RWPE1 (cell line): Measurements from ENCODE around the gene QRFP.

Source experiments
- CTCF ChIA-PET: fragments of 350-600 bp; sonication (Branson Sonifier 250); formaldehyde crosslinking; extraction: SDS; loops from one replicate; lab custom pipeline; 2021; lab: Yijun Ruan, JAX
- POLR2A ChIA-PET: fragments of 400-600 bp; formaldehyde crosslinking; extraction: SDS; loops from one replicate; lab custom pipeline; 2020; ENCODE audit warnings: antibody characterized with exemption; ENCODE audit not compliant: low non-redundant PET; lab: Yijun Ruan, JAX
- DNase-seq: peaks from one replicate; pipeline ENCODE4 v3.0.0; 2012; ENCODE audit warnings: low spot score
- H3K27ac ChIP-seq: fragments of 450-650 bp; 2 replicates; pipeline ENCODE4 v1.5.1; 2017
- CTCF ChIP-seq: fragments of 450-650 bp; conservative IDR thresholded peaks from 2 replicates; pipeline ENCODE4 v1.5.1; 2017; ENCODE audit warnings: low read depth, mild to moderate bottlenecking

Gene QRFP

GRCh38 chr9:130895038-130895437, 1.6 kb downstream of the QRFP start:
- H3K27ac ChIP-seq: peak overlapping the region; percentile 38
- ChIA-PET CTCF (interaction anchor here (0.6 to 1.7 kb wide), 7 partner anchors 9 to 455 kb away, joined by 3 to 8 read pairs (median 4); no protein-coding TSS in a partner anchor), POLR2A (no interaction called here)
- no peak for TF ChIP-seq CTCF
- DNase-seq: no peak

- CTCF ChIA-PET: interaction anchor here (0.6 to 1.7 kb wide), 8 partner anchors 9 to 456 kb away, joined by 3 to 8 read pairs (median 4); no protein-coding TSS in a partner anchor
- POLR2A ChIA-PET: no interaction called here
- TF ChIP-seq CTCF: no peak
- peak overlapping the region; percentile 38 for H3K27ac ChIP-seq
- no peak for DNase-seq
These were observed 2.1 kb downstream of the QRFP start for GRCh38 chr9:130894546-130894945.

- DNase-seq: no peak
- ChIA-PET CTCF (interaction anchor here (0.7 to 1.2 kb wide), 3 partner anchors 23 to 105 kb away, joined by 3 to 6 read pairs (median 3); no protein-coding TSS in a partner anchor), POLR2A (no interaction called here)
- H3K27ac ChIP-seq: peak overlapping the region; percentile 38
- no peak for TF ChIP-seq CTCF
These were observed 3.1 kb downstream of the QRFP start for GRCh38 chr9:130893341-130894101.

- POLR2A ChIA-PET: no interaction called here
- peak overlapping the region; percentile 38 for H3K27ac ChIP-seq
- DNase-seq: no peak
These were observed 3.9 kb downstream of the QRFP start for GRCh38 chr9:130892477-130893304.

GRCh38 chr9:130891688-130892476, 4.7 kb downstream of the QRFP start:
- no peak for TF ChIP-seq CTCF
- no peak for DNase-seq
- H3K27ac ChIP-seq: peak overlapping the region; percentile 38
- POLR2A ChIA-PET: no interaction called here
- CTCF ChIA-PET: interaction anchor here (0.7 to 1.4 kb wide), 3 partner anchors 25 to 106 kb away, joined by 3 to 4 read pairs (median 3); no protein-coding TSS in a partner anchor

More at GRCh38 chr9:130892477-130893304, 3.9 kb downstream of the QRFP start:
- TF ChIP-seq CTCF: no peak
- CTCF ChIA-PET: interaction anchor here (0.7 to 1.2 kb wide), 4 partner anchors 23 to 106 kb away, joined by 3 to 6 read pairs (median 4); no protein-coding TSS in a partner anchor
